GM12878 (cell line): ENCODE measurements around the gene DPF3. TPM values are rescaled to one million over a fixed set of nuclear protein-coding genes. Genes with fewer than 3 reads are reported as not detected.

Experiments used
- ATAC-seq: fragments of 200-7000 bp; cut with Tn5 transposase; 3 replicates; pipeline ENCODE4 v1.9.1; 2020; ENCODE audit warnings: mild to moderate bottlenecking, moderate library complexity
- BruUV-seq: library from RNA; stranded (reverse); fragments of 400-500 nt; replicated peaks from 2 replicates; lab custom pipeline; 2021; lab: Mats Ljungman, UMichigan
- CTCF ChIA-PET: fragments of 300-600 bp; sonication (Branson Sonifier 250); formaldehyde crosslinking; extraction: SDS; loops from one replicate; lab custom pipeline; 2021; ENCODE audit warnings: inconsistent platforms; lab: Yijun Ruan, JAX
- POLR2A ChIA-PET: fragments of 350-600 bp; formaldehyde crosslinking; extraction: SDS; loops from one replicate; lab custom pipeline; 2021; ENCODE audit warnings: inconsistent platforms; lab: Charles Lee
- RAD21 ChIA-PET: fragments of 300-600 bp; sonication (Branson Sonifier 250); formaldehyde crosslinking; loops from one replicate; lab custom pipeline; 2023; ENCODE audit warnings: antibody characterized with exemption; ENCODE audit not compliant: unreplicated experiment; lab: Charles Lee
- SMC1A ChIA-PET: fragments of 300-600 bp; sonication (Branson Sonifier 250); formaldehyde crosslinking; loops from one replicate; lab custom pipeline; 2023; ENCODE audit not compliant: unreplicated experiment, uncharacterized antibody; lab: Charles Lee
- DNase-seq: peaks from one replicate; pipeline ENCODE4 v3.0.0-alpha.2; 2011; ENCODE audit warnings: low read depth, low spot score
- FAIRE-seq: peaks from 3 replicates; lab custom pipeline; 2011; peaks lifted over from hg19 to GRCh38; lab: Jason Lieb, UNC
- H2AFZ ChIP-seq: 2 replicates; pipeline ENCODE4 v1.6.0; 2011; ENCODE audit warnings: low read depth, low read length, control low read depth; ENCODE audit not compliant: control insufficient read depth
- H3K27ac ChIP-seq: 2 replicates; pipeline ENCODE4 v1.5.1; 2011; ENCODE audit warnings: control low read depth; ENCODE audit not compliant: control insufficient read depth, insufficient read depth
- H3K27me3 ChIP-seq, 2 experiments: replicated peaks in 1 of 2; 2 replicates each; pipeline versions ENCODE4 v1.6.0 to v1.6.1; 2011; ENCODE audit warnings: low read length in 1 of 2; ENCODE audit not compliant: control insufficient read depth in 2 of 2, insufficient read depth in 2 of 2
- H3K36me3 ChIP-seq, 2 experiments: 2 replicates each; pipeline ENCODE4 v1.5.1; 2011; ENCODE audit warnings: low read length in 1 of 2; ENCODE audit not compliant: control insufficient read depth in 2 of 2, insufficient read depth in 2 of 2
- H3K4me1 ChIP-seq: 2 replicates; pipeline ENCODE4 v1.6.1; 2011; ENCODE audit warnings: mild to moderate bottlenecking, low read length, moderate library complexity, mixed read lengths; ENCODE audit not compliant: control insufficient read depth, insufficient read depth
- H3K4me2 ChIP-seq: 2 replicates; pipeline ENCODE4 v1.6.0; 2011; ENCODE audit warnings: control low read depth; ENCODE audit not compliant: control insufficient read depth, insufficient read depth
- H3K4me3 ChIP-seq: fragments of 200-600 bp; sonication (generic); 2 replicates; pipeline ENCODE4 v1.5.1; 2016
- H3K79me2 ChIP-seq: 2 replicates; pipeline ENCODE4 v1.6.0; 2011; ENCODE audit warnings: low read length; ENCODE audit not compliant: control insufficient read depth, insufficient read depth
- H3K9ac ChIP-seq: 2 replicates; pipeline ENCODE4 v1.8.0; 2011; ENCODE audit warnings: low read length, control low read depth, mixed read lengths; ENCODE audit not compliant: control insufficient read depth, insufficient read depth
- H3K9me3 ChIP-seq: replicated peaks from 3 replicates; pipeline ENCODE4 v1.5.1; 2011; ENCODE audit warnings: mild to moderate bottlenecking, low read length; ENCODE audit not compliant: control insufficient read depth, insufficient read depth
- H4K20me1 ChIP-seq: 2 replicates; pipeline ENCODE4 v1.6.0; 2011; ENCODE audit not compliant: control insufficient read depth, insufficient read depth
- CHD2 ChIP-seq: IDR thresholded peaks from 2 replicates; pipeline ENCODE4 v1.6.1; 2011; ENCODE audit warnings: low read depth, low read length, improper control_type of control experiment, borderline replicate concordance
- EGR1 ChIP-seq, 2 experiments: IDR thresholded peaks; 1 replicate in 1 of 2; 2 replicates in 1 of 2; pipeline ENCODE4 v1.6.1; 2011 to 2012; ENCODE audit warnings: low read depth in 2 of 2, low read length in 2 of 2, borderline replicate concordance in 1 of 2, mild to moderate bottlenecking in 1 of 2, moderate library complexity in 1 of 2
- ESRRA ChIP-seq: IDR thresholded peaks from 2 replicates; pipeline ENCODE4 v1.6.1; 2012; ENCODE audit warnings: mild to moderate bottlenecking, low read length, improper control_type of control experiment
- EZH2 ChIP-seq: IDR thresholded peaks from 2 replicates; pipeline ENCODE4 v1.6.1; 2012; ENCODE audit warnings: low read depth, mild to moderate bottlenecking, control low read depth, inconsistent platforms, low read length, borderline replicate concordance; ENCODE audit not compliant: control insufficient read depth
- HSF1 ChIP-seq: fragments of 150-350 bp; IDR thresholded peaks from 2 replicates; pipeline ENCODE4 v1.6.1; 2014; ENCODE audit warnings: mild to moderate bottlenecking, low read depth, low read length
- IKZF1 ChIP-seq: fragments of 450-650 bp; conservative IDR thresholded peaks from 2 replicates; pipeline ENCODE4 v1.6.1; 2017; ENCODE audit warnings: antibody characterized with exemption, mild to moderate bottlenecking
- MEF2A ChIP-seq: IDR thresholded peaks from 2 replicates; pipeline ENCODE4 v1.6.1; 2011; ENCODE audit warnings: low read depth, mild to moderate bottlenecking, low read length, moderate library complexity; ENCODE audit not compliant: insufficient read depth
- MTA2 ChIP-seq: fragments of 450-650 bp; IDR thresholded peaks from 2 replicates; pipeline ENCODE4 v1.6.1; 2016; ENCODE audit warnings: low read depth, mild to moderate bottlenecking, moderate library complexity
- MXI1 ChIP-seq: fragments of 150-350 bp; IDR thresholded peaks from 2 replicates; pipeline ENCODE4 v1.6.1; 2011; ENCODE audit warnings: low read depth, mild to moderate bottlenecking, inconsistent platforms, low read length, improper control_type of control experiment
- MYB ChIP-seq: fragments of 150-350 bp; IDR thresholded peaks from 2 replicates; pipeline ENCODE4 v1.6.1; 2014; ENCODE audit warnings: mild to moderate bottlenecking, low read depth, low read length, borderline replicate concordance
- PKNOX1 ChIP-seq: fragments of 450-650 bp; IDR thresholded peaks from 2 replicates; pipeline ENCODE4 v1.6.1; 2016; ENCODE audit warnings: mild to moderate bottlenecking
- RB1 ChIP-seq: fragments of 450-650 bp; formaldehyde crosslinking; IDR thresholded peaks from 2 replicates; pipeline ENCODE4 v1.6.1; 2017; ENCODE audit warnings: mild to moderate bottlenecking, borderline replicate concordance
- RBBP5 ChIP-seq: fragments of 200-600 bp; sonication (generic); conservative IDR thresholded peaks from 2 replicates; pipeline ENCODE4 v1.6.1; 2016
- RELA ChIP-seq: fragments of 450-650 bp; IDR thresholded peaks from 2 replicates; pipeline ENCODE4 v1.8.0; 2014; ENCODE audit warnings: borderline replicate concordance; ENCODE audit not compliant: partially characterized antibody
- SREBF1 ChIP-seq: IDR thresholded peaks from 2 replicates; pipeline ENCODE4 v1.6.1; 2012; ENCODE audit warnings: mild to moderate bottlenecking, low read length
- SREBF2 ChIP-seq: IDR thresholded peaks from 2 replicates; pipeline ENCODE4 v1.6.1; 2012; ENCODE audit warnings: mild to moderate bottlenecking, low read length
- TAF1 ChIP-seq: IDR thresholded peaks from 2 replicates; pipeline ENCODE4 v1.6.1; 2011; ENCODE audit warnings: mild to moderate bottlenecking, low read depth, low read length, borderline replicate concordance
- ZBED1 ChIP-seq: IDR thresholded peaks from 2 replicates; pipeline ENCODE4 v1.6.1; 2016; ENCODE audit warnings: borderline replicate concordance
- ZBTB40 ChIP-seq: fragments of 450-650 bp; IDR thresholded peaks from 2 replicates; pipeline ENCODE4 v1.6.1; 2016; ENCODE audit warnings: mild to moderate bottlenecking, moderate library complexity, borderline replicate concordance
- ZZZ3 ChIP-seq: IDR thresholded peaks from 2 replicates; pipeline ENCODE4 v1.6.1; 2011; ENCODE audit warnings: low read depth; ENCODE audit not compliant: control insufficient read depth, insufficient read length
- WGBS: methylation state at CpG from one replicate; pipeline ENCODE4 v1.1.6; 2016; ENCODE audit warnings: low lambda C conversion rate; ENCODE audit not compliant: insufficient replicate concordance, insufficient coverage; ENCODE audit errors: missing lambda C conversion rate; 5-methylcytosine and 5-hydroxymethylcytosine counted together
- in situ Hi-C: fragments of 300-500 bp; cut with MboI; formaldehyde crosslinking; loops from 9 replicates; pipeline ENCODE4 v1.14.3; 2018; ENCODE audit warnings: mixed read lengths
- intact Hi-C: fragments of 100-400 bp; cut with micrococcal nuclease; formaldehyde crosslinking; loops from one replicate; pipeline ENCODE4 v1.14.2; 2022; ENCODE audit not compliant: unreplicated experiment
- polyA plus RNA-seq, 11 experiments: library from polyadenylated mRNA; depleted of rRNA in 4 of 11; unstranded in 6 of 11; stranded (reverse) in 5 of 11; fragments of >200 nt; fragmentation: Nextera tagmentation in 4 of 11; fragmentation: Illumina TruSeq in 1 of 11; extraction: Ambion mirVana in 4 of 11; extraction: Trizol in 1 of 11; gene quantifications; 1 replicate in 1 of 11; 2 replicates in 10 of 11; pipeline versions ENCODE4 v1.2.1 to v1.2.3, GENCODE V29; 2011 to 2016; ENCODE audit warnings: inconsistent platforms in 2 of 11, missing spikeins in 2 of 11, low read depth in 1 of 11
- total RNA-seq, 4 experiments: library from RNA; depleted of rRNA in 3 of 4; stranded (reverse); fragments of >200 nt in 3 of 4; fragmentation: Illumina TruSeq in 1 of 4; extraction: Trizol in 1 of 4; gene quantifications; 2 replicates each; pipeline versions ENCODE4 v1.2.1 to v1.2.3, GENCODE V29; 2013 to 2021

DPF3 gene
- total and polyA plus RNA-seq, 10 of the 15 experiments (the other 5 are each of a cell fraction or from before 2014, with no cell fraction given) = 0.69 to 8.0 (median 2.2) TPM

- in situ Hi-C loops = no loop called here
- CTCF ChIA-PET = interaction anchor here (0.7 kb wide), 1 partner anchor 34 kb away, joined by 3 read pairs; no protein-coding TSS in a partner anchor
Measured at GRCh38 chr14:72603639-72604038, 290.3 kb downstream of the DPF3 start.

More at GRCh38 chr14:72603639-72604038, 290.3 kb downstream of the DPF3 start:
- Histone ChIP-seq H4K20me1 (no peaks in the 10 kb centered on the region), H2AFZ (no peak overlapping the region), H3K9ac (no peak overlapping the region), H3K4me3 (no peak overlapping the region), H3K9me3 (no peaks in the 10 kb centered on the region), H3K27me3 (peaks cover 2 to 3% of the 10 kb centered on the region in 2 experiments; a peak in 2 of 4 replicates), H3K27ac (no peak overlapping the region), H3K4me1 (peaks cover 7% of the 10 kb centered on the region), H3K79me2 (no peaks in the 10 kb centered on the region), H3K4me2 (no peak overlapping the region), H3K36me3 (no peaks in the 10 kb centered on the region)
- intact Hi-C loops = no loop called here
- SMC1A ChIA-PET = no interaction called here
- TF ChIP-seq SREBF2 (no peak), EGR1 (IDR thresholded peaks at IDR 0.05; ENCODE audit: borderline replicate concordance in 1 of 2, low read depth in 2 of 2, low read length in 2 of 2) (no peak), ZZZ3 (no peak), ZBTB40 (no peak), RBBP5 (no peak), RB1 (no peak), EZH2 (no peak), IKZF1 (no peak), HSF1 (no peak), MXI1 (no peak), ZBED1 (no peak), CHD2 (no peak), MTA2 (no peak), MYB (no peak), PKNOX1 (no peak), SREBF1 (no peak), ESRRA (no peak), TAF1 (no peak), RELA (no peak), MEF2A (no peak)
- no peak for DNase-seq
- WGBS = 43% methylated on average over 4 of the region's 4 CpGs
- ATAC-seq = no peak
- RAD21 ChIA-PET = no interaction called here
- POLR2A ChIA-PET = no interaction called here
- FAIRE-seq = no peak
- BruUV-seq = no TSS peak
